ENCODE measurements around the gene POLR3B.
"Not testable (repeated sequence)": the region's sequence is repeated elsewhere in the genome, so short reads cannot be mapped to it uniquely, and the experiment has no call there.

Gene POLR3B

GRCh38 chr12:106343214-106343528, 14.4 kb upstream of the POLR3B start:
- no peak for DNase-seq

- DNase-seq: no peak
These were observed 13.4 kb upstream of the POLR3B start for GRCh38 chr12:106344131-106344530.

GRCh38 chr12:106345746-106346145, 11.8 kb upstream of the POLR3B start:
- no peak for DNase-seq

- no peak for DNase-seq
These were observed 9.1 kb upstream of the POLR3B start for GRCh38 chr12:106348411-106348810.

- no peak for DNase-seq
These were observed 4.4 kb upstream of the POLR3B start for GRCh38 chr12:106353175-106353574.

GRCh38 chr12:106358396-106359241, 1.1 kb downstream of the POLR3B start:
- no peak for DNase-seq

- DNase-seq: no peak
These were observed 2.3 kb downstream of the POLR3B start for GRCh38 chr12:106359646-106360399.

- no peak for DNase-seq
These were observed 2.9 kb downstream of the POLR3B start for GRCh38 chr12:106360400-106360994.

- no peak for DNase-seq
These were observed 5.4 kb downstream of the POLR3B start for GRCh38 chr12:106362971-106363370.

- DNase-seq: no peak
These were observed 6.7 kb downstream of the POLR3B start for GRCh38 chr12:106364261-106364660.

GRCh38 chr12:106369624-106370346, 12.2 kb downstream of the POLR3B start:
- DNase-seq: no peak

- no peak for DNase-seq
These were observed 21.2 kb downstream of the POLR3B start for GRCh38 chr12:106378788-106379187.

- DNase-seq: no peak
These were observed 23.4 kb downstream of the POLR3B start for GRCh38 chr12:106380954-106381353.

- DNase-seq: not testable (repeated sequence)
These were observed 24.3 kb downstream of the POLR3B start for GRCh38 chr12:106381866-106382265.

- no peak for DNase-seq
These were observed 29.4 kb downstream of the POLR3B start for GRCh38 chr12:106386813-106387535.

- DNase-seq: no peak
These were observed 30.4 kb downstream of the POLR3B start for GRCh38 chr12:106387848-106388377.

- no peak for DNase-seq
These were observed 31.6 kb downstream of the POLR3B start for GRCh38 chr12:106389151-106389550.

GRCh38 chr12:106392759-106393158, 35.2 kb downstream of the POLR3B start:
- no peak for DNase-seq

- no peak for DNase-seq
These were observed 52.3 kb downstream of the POLR3B start for GRCh38 chr12:106409878-106410277.

- DNase-seq: no peak
These were observed 55.0 kb downstream of the POLR3B start for GRCh38 chr12:106412563-106412962.

- no peak for DNase-seq
These were observed 57.6 kb downstream of the POLR3B start for GRCh38 chr12:106415134-106415533.

- DNase-seq: no peak
These were observed 58.7 kb downstream of the POLR3B start for GRCh38 chr12:106416273-106416672.

Measured in NCI-H510A (cell line).